Fibroblast of skin of left quadriceps (primary cell): ENCODE data around the gene DPF3.

Experiments used
- DNase-seq, 2 experiments: peaks; one replicate each; pipeline ENCODE4 v3.0.0-alpha.2; 2013; ENCODE audit warnings: low read depth in 2 of 2

The DPF3 gene

GRCh38 chr14:72600551-72601330 is 293.2 kb downstream of the DPF3 start:
- DNase-seq = no peak

DNA sequence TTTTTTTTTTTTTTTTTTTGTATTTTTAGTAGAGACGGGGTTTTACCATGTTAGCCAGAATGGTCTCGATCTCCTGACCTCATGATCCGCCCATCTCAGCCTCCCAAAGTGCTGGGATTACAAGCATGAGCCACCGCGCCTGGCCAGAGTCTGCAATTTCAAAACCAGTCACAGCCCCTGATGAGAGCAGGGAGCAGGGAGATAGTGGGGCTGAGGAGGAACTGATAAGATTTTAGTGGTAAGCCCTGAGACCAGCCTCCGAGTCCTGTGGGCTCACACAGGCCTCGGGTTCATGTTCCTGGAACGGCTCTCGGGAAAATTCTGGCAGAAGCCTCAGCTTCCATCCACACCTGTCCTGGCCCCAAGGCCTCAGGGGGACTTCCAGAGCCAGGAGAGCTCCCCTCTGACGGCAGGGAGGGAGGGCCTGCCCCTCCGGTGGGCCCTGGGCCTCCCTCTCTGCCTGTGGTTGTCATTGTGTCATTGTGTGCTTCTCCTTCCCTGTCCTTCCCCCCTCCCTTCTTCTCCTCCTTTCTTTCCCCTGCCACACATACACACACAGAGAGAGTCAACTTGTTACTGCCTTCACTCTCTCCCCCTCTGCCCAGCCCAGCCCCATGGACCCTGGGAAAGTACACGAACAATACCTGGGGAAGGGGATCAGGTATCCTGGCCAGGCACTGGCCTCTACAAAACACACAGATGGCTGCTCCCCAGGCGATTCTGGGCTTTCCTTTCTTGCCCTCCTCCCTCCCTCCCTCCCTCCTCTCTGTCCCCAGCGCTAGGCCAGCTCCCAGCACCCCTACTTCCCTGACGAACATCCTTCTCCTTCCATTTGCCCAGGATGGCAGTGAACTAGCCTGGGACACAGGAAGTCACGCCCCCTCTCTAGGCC is 294.1 kb downstream of the DPF3 start:
- no peak for DNase-seq

DNA sequence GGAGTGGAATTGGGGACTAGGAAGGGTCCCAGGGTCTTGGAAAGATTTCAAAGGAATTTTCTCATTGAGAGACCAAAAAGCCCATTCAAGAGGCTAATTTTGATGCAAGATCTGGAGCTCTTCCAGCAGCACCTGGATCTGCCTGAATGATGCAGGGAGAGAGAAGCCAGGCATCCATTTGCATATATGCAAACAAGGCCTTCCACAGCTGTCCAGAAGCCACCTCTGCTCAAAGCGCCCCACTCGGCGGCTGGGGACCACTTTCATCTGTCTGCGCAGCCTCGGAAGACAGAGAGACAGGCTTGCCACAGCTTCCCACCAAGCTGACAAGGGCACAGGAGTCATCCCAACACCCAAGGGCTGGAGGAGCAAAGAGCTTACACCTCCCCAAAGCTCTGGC is 295.6 kb downstream of the DPF3 start:
- DNase-seq = no peak

DNA sequence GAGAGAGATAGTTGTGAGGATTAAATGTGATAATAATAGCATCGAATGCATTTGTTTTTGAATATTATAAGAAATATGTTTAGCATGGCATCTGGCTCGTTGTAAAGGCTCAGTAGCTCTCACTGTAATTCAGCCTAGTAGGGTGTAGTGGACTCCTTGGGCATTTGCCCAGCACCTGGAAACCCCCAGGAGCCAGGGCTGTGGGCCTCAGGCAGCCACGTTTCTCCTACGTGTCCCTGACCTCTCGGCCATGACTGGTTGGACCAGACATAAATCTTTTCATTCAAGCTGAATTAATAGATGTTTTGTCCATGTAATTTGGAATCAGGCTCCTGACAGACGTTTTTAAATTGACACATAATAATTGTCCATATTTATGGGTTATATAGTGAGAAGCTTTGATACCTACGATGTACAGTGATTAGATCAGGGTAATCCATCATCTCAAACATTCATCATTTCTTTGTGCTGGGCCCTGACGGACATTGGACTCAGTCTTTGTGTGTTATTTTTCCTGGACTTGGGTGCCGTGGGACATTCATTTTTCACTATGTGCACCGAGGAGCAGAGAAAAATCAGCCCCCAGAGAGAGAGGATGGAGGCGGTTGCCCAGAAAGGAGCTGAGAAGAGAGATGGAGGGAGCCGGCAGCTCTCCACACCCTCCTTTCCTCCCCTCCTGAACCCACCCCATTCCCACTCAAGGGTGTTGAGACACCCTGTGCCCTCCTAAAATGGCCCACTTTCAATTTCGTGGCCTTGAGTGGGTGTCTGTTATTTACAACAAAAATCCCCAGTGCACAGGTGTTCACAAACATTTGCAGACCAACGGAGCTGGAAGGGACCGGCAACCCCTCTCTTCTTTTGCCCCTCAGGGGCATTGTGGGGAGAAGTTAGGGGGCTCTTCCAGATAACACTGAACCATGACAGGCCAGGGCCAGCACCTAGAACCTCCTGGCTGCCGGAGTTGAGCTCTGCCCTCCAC is 296.4 kb downstream of the DPF3 start:
- DNase-seq = no peak

GRCh38 chr14:72595152-72595862 is 298.6 kb downstream of the DPF3 start:
- no peak for DNase-seq

DNA sequence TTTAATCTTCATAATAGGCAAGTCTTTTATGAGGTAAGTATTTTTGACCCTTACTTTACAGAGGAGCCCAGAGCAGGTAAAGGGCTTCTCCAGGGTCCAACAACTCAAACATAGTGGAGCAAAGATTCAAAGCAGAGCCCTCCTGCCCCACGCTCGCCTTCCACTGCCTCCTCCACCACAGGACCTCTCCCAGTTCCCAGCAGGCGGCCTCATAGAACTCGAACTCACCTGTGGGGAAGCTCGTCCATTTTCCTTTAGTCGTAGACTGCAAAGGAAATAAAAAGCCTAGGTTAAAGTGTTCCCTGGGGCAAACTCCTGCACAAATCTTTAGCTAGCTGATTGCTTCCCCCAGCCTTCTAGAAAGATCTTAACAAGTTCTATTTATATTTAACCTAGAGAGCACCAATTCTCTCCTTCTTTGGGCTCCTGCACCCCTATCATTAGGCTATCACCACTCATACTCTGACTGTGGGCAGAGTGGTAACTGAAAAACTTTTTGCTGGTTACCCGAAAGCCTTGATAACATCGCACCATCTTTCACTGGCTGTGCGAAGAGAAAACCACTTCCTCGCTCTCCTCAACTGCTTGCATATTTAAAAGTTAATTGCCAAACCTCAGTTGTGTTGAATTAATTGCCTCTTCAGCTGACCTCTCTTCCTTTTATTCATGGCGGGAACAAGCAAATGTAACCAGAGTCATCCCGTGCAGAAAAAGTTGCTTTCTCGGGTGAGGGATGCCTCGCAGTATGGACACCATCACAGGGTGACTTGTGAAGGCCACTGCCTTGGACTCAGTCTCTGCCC is 299.6 kb downstream of the DPF3 start:
- DNase-seq = no peak

- no peak for DNase-seq
Observed at GRCh38 chr14:72591391-72591790, 302.5 kb downstream of the DPF3 start.

DNA sequence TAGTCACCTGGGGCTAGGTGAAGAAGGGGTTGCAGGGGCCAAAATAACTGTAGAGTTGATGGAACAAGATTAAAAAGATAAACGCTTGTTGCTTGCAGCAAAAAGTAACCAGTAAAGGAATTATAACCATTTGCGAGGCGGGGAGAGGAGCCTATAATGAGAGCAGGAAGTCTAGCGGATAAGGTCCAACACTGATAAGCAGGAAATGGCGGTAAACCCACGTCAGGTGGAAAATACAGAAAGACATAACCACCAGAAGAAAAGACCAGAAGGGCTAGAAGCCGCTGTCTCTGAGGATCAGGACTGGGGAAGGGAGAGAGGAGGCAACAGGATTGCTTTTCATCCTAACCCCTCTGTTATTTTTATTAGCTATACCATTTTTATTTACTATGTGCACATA is 303.3 kb downstream of the DPF3 start:
- DNase-seq = no peak

GRCh38 chr14:72589652-72590051 is 304.2 kb downstream of the DPF3 start:
- DNase-seq = no peak

DNA sequence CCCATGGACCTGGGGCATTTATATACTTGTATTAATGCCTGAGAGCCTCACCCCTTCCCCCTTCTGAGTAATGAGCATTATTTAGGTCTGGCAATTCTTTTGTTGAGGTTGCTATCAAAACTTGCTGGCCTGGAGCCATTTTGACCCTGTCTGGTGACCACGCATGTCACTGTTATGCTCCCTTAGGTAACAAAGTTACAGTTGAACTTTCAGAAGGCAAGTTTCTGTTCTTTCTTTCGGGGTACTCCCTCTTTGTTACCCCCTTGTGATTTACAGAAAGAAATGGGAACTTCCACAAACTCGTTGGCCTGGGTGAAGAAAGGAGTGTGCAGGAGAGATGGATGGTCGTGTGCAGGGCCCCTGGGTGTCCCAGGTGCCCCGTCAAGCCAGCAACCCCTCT is 305.4 kb downstream of the DPF3 start:
- DNase-seq = no peak

DNA sequence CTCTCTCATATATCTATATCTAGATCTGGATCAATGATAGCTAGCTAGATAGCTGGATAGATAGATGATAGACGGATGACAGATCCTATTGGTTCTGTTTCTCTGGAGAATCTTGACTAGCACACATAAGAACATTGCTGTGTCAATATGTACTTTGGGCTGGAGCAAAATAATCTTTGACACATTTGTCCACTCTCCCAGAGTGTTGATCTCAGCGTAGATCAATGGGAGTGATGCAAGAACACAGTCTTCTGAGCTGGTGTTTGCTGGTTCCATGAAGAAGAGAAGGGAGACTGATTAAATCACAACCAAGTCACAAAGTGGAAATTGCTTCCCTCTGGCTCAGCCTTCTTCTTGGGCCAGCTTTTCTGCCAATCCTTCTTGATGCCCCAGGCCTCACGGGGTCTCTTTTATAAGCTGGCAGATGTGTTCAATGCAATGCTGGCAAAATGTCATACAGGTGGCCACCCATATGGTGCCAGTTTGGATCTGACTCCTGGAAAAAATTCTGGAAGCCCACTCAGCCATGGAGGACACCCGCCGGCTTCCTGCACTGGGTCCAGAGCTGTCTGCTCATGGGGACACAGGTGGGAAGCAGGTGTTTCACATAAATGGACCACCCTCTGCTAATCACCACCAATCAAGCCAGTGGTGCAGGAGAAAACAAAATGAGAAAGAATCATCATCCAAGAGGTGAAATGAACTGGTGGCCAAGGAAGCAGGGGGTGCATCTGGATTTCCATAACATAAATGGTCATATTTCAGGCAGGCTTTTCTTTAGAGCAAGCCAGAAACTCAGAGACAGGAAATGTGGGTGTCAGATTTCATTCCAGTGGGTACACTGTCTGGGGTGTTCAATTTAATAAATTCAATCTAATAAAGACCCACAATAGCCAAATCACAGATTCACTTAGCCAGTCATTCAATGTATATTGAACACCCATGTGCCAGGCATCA is 310.3 kb downstream of the DPF3 start:
- no peak for DNase-seq

DNA sequence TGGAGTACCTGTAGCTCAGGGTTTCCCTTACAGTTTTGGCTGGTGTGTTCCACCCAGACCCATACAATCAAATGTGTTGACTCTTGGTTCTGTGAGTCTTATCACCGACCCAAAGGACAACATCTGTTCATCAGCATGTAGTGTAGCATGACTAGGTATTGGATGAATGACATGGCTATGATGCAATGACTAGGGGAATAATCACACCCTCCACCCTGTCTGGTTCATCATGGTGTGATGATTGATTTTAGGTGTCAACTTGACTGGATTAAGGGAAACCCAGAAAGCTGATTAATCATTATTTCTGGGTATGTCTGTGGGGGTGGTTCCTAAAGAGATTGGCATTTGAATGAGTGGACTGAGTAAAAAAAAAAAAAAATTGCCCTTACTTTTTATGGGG is 311.3 kb downstream of the DPF3 start:
- DNase-seq = no peak

DNA sequence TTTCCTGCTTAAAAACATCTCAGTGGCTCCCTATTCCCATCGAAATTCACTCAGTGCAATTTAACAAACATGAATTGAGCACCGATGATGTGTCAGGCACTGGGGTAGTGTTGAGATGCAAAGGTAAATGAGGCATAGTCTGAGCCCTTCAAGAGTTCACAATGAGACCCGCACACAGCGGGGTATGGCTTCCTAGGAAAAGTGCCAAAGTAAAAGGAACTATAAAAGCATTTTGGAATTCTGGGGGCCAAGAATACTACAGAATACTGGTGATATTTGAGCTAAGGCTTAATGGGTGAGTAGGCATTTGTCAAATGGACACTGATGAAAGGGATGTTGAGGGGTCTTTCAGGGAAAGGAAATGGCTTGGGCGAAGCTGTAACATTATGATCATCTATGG is 315.4 kb downstream of the DPF3 start:
- DNase-seq = no peak

GRCh38 chr14:72577521-72577920 is 316.4 kb downstream of the DPF3 start:
- no peak for DNase-seq

DNA sequence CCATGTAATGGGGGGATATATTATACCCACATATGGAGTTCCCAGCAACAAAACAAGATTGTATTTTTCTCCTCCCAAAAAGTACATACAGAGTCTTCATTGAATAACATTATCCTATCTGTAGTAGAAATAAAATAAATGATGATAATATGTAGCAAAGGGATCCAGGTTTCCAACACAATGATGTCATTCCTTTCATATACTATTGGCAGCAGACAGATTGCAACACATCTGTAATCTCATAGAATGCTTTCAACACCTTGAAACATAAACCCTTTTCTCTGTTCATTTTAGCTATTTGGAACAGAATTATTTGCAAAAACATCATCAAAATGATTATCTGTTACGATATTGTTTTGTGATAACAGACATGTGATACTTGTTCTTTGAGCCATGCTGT is 317.6 kb downstream of the DPF3 start:
- DNase-seq = no peak

DNA sequence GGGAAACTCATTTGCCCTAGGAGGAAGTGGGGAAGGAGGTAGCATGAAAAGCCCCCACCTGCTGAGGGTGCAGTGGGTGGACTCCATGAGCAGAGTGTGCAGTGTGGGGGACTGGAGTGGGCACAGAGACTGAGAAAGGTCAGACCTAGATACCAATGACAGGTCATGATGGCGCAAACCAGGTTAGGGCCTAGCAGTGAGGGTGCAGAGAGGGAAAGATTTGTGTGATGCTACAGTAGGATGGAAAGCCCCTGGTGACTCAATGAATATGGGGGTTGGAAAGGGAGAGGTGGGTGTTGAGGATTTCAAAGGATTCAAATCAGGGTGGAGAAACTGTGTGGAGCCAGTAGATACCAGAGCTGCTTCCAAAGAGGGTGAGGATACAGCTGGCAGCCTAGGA is 319.2 kb downstream of the DPF3 start:
- DNase-seq = no peak

DNA sequence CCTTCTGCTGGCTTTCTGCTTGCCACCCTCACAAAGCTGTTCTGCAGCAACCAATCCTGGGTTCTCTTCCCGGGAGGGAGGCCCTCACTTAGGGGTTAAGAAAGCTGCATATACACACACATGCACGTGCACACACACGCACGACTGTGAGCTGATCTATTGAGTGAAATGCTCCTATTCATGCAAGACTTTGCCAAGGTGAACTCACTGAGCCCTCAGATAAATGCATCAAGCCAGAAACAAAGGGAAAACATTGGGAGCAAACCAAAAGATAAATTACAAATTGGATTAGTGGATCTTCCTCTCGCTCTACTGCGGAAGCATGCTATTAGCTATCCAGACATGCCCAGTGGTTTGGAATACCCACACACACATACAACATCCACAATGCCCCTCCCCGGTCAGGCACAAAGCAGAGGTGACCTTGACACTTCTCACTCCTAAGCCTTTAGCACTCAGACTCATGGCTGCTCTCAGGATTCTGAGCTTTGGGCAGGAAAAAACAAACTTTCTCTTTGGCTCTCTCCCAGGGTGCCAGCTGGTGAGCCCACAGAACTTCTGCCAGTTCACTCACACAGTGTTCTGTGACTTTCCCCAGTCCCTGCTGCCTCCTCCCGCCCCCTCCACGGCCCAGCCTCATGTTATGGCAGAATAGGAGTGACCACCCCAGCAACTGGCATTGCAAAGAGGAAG is 320.0 kb downstream of the DPF3 start:
- DNase-seq = no peak
